ENCODE data around the gene FAF1.

DNA sequence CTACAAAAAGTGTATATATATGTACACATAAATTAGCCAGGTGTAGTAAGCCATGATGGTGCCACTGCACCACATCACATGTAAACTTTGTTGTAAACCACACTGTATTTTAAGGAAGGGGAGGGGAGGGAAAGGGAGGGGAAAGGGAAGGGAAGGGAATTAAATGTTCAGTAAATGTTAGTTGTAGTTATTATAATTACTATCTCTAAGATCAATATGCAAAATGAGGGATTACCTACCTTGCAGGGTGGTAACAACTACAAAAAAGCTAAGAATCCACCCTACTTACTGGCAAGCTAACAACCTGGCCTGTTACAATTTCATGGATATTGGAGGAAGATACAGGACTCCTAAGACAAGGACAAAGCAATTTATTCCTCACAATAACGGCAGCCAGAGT lies 17.7 kb downstream of the FAF1 start:
- TF ChIP-seq, protein P1, sequence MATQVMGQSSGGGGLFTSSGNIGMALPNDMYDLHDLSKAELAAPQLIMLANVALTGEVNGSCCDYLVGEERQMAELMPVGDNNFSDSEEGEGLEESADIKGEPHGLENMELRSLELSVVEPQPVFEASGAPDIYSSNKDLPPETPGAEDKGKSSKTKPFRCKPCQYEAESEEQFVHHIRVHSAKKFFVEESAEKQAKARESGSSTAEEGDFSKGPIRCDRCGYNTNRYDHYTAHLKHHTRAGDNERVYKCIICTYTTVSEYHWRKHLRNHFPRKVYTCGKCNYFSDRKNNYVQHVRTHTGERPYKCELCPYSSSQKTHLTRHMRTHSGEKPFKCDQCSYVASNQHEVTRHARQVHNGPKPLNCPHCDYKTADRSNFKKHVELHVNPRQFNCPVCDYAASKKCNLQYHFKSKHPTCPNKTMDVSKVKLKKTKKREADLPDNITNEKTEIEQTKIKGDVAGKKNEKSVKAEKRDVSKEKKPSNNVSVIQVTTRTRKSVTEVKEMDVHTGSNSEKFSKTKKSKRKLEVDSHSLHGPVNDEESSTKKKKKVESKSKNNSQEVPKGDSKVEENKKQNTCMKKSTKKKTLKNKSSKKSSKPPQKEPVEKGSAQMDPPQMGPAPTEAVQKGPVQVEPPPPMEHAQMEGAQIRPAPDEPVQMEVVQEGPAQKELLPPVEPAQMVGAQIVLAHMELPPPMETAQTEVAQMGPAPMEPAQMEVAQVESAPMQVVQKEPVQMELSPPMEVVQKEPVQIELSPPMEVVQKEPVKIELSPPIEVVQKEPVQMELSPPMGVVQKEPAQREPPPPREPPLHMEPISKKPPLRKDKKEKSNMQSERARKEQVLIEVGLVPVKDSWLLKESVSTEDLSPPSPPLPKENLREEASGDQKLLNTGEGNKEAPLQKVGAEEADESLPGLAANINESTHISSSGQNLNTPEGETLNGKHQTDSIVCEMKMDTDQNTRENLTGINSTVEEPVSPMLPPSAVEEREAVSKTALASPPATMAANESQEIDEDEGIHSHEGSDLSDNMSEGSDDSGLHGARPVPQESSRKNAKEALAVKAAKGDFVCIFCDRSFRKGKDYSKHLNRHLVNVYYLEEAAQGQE (IDR thresholded peaks at IDR 0.05; ENCODE audit: low read depth): no peak
- TF ChIP-seq POLR2A (IDR thresholded peaks at IDR 0.05; ENCODE audit: borderline replicate concordance, extremely low read depth, insufficient read depth, insufficient read length) (no peak), EZH2 (IDR thresholded peaks at IDR 0.05) (no peak), EGR1 (IDR thresholded peaks at IDR 0.05; ENCODE audit: low read depth) (no peak), POLR2AphosphoS5 (IDR thresholded peaks at IDR 0.05; ENCODE audit: low read depth, low read length) (no peak), RAD21 (IDR thresholded peaks at IDR 0.05; ENCODE audit: low read depth) (no peak)
- TF ChIP-seq, protein P2, sequence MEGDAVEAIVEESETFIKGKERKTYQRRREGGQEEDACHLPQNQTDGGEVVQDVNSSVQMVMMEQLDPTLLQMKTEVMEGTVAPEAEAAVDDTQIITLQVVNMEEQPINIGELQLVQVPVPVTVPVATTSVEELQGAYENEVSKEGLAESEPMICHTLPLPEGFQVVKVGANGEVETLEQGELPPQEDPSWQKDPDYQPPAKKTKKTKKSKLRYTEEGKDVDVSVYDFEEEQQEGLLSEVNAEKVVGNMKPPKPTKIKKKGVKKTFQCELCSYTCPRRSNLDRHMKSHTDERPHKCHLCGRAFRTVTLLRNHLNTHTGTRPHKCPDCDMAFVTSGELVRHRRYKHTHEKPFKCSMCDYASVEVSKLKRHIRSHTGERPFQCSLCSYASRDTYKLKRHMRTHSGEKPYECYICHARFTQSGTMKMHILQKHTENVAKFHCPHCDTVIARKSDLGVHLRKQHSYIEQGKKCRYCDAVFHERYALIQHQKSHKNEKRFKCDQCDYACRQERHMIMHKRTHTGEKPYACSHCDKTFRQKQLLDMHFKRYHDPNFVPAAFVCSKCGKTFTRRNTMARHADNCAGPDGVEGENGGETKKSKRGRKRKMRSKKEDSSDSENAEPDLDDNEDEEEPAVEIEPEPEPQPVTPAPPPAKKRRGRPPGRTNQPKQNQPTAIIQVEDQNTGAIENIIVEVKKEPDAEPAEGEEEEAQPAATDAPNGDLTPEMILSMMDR (IDR thresholded peaks at IDR 0.05 in 2 of 3, conservative IDR thresholded peaks at IDR 0.05 in 1 of 3; ENCODE audit: borderline replicate concordance in 1 of 3, insufficient read depth in 1 of 3, low read depth in 2 of 3, low read length in 2 of 3): no peak
- TF ChIP-seq, protein P3, sequence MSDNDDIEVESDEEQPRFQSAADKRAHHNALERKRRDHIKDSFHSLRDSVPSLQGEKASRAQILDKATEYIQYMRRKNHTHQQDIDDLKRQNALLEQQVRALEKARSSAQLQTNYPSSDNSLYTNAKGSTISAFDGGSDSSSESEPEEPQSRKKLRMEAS (IDR thresholded peaks at IDR 0.05): no peak
